ENCODE measurements around the gene PAK4.
"Not testable (repeated sequence)": the region's sequence is repeated elsewhere in the genome, so short reads cannot be mapped to it uniquely, and the experiment has no call there.

PAK4 gene

GRCh38 chr19:39100500-39101166 is 25.0 kb upstream of the PAK4 start:
- DNase-seq (ENCODE audit: low read depth) = no peak

- no peak for DNase-seq (ENCODE audit: low read depth)
These were observed 22.4 kb upstream of the PAK4 start for GRCh38 chr19:39103151-39103550.

- DNase-seq (ENCODE audit: low read depth) = no peak
These were observed 21.4 kb upstream of the PAK4 start for GRCh38 chr19:39104186-39104596.

GRCh38 chr19:39106194-39106593 is 19.4 kb upstream of the PAK4 start:
- DNase-seq (ENCODE audit: low read depth) = no peak

- no peak for DNase-seq (ENCODE audit: low read depth)
These were observed 15.9 kb upstream of the PAK4 start for GRCh38 chr19:39109641-39110040.

- DNase-seq (ENCODE audit: low read depth) = no peak
These were observed 15.2 kb upstream of the PAK4 start for GRCh38 chr19:39110263-39110967.

GRCh38 chr19:39111593-39112199 is 13.9 kb upstream of the PAK4 start:
- DNase-seq (ENCODE audit: low read depth) = no peak

- DNase-seq (ENCODE audit: low read depth) = no peak
These were observed 13.2 kb upstream of the PAK4 start for GRCh38 chr19:39112338-39112890.

- no peak for DNase-seq (ENCODE audit: low read depth)
These were observed 12.4 kb upstream of the PAK4 start for GRCh38 chr19:39113199-39113598.

- DNase-seq (ENCODE audit: low read depth) = no peak
These were observed 10.3 kb upstream of the PAK4 start for GRCh38 chr19:39115105-39115847.

- not testable (repeated sequence) for DNase-seq (ENCODE audit: low read depth)
These were observed 8.6 kb upstream of the PAK4 start for GRCh38 chr19:39117023-39117422.

GRCh38 chr19:39119830-39120229 is 5.8 kb upstream of the PAK4 start:
- no peak for DNase-seq (ENCODE audit: low read depth)

GRCh38 chr19:39122934-39123731 is 2.5 kb upstream of the PAK4 start:
- no peak for DNase-seq (ENCODE audit: low read depth)

- no peak for DNase-seq (ENCODE audit: low read depth)
These were observed 1.3 kb upstream of the PAK4 start for GRCh38 chr19:39124136-39124764.

GRCh38 chr19:39125199-39125553 is 410 bp upstream of the PAK4 start:
- DNase-seq (ENCODE audit: low read depth) = no peak

- no peak for DNase-seq (ENCODE audit: low read depth)
These were observed 964 bp downstream of the PAK4 start for GRCh38 chr19:39126312-39127187.

GRCh38 chr19:39127812-39128515 is 2.4 kb downstream of the PAK4 start:
- no peak for DNase-seq (ENCODE audit: low read depth)

- no peak for DNase-seq (ENCODE audit: low read depth)
These were observed 3.0 kb downstream of the PAK4 start for GRCh38 chr19:39128516-39129079.

- no peak for DNase-seq (ENCODE audit: low read depth)
These were observed 3.5 kb downstream of the PAK4 start for GRCh38 chr19:39129116-39129515.

Measured in GM04503 (cell line).